Measurements from ENCODE around the gene SLC25A24.
"Not testable (repeated sequence)": the region's sequence is repeated elsewhere in the genome, so short reads cannot be mapped to it uniquely, and the experiment has no call there.

GRCh38 chr1:108239426-108239825 is 39.3 kb upstream of the SLC25A24 start:
- not testable (repeated sequence) for TF ChIP-seq EZH2phosphoT487 (IDR thresholded peaks at IDR 0.05; ENCODE audit: borderline replicate concordance); CTCF (conservative IDR thresholded peaks at IDR 0.05; ENCODE audit: low read length)
